GM12872 (cell line): ENCODE data around the gene PXN.

ENCODE experiments used
- TF ChIP-seq, protein P1 (sequence below): IDR thresholded peaks from 3 replicates; pipeline ENCODE4 v1.5.1; 2011; ENCODE audit warnings: low read depth, mild to moderate bottlenecking, low read length, moderate library complexity; ENCODE audit not compliant: insufficient read depth

The PXN gene

DNA sequence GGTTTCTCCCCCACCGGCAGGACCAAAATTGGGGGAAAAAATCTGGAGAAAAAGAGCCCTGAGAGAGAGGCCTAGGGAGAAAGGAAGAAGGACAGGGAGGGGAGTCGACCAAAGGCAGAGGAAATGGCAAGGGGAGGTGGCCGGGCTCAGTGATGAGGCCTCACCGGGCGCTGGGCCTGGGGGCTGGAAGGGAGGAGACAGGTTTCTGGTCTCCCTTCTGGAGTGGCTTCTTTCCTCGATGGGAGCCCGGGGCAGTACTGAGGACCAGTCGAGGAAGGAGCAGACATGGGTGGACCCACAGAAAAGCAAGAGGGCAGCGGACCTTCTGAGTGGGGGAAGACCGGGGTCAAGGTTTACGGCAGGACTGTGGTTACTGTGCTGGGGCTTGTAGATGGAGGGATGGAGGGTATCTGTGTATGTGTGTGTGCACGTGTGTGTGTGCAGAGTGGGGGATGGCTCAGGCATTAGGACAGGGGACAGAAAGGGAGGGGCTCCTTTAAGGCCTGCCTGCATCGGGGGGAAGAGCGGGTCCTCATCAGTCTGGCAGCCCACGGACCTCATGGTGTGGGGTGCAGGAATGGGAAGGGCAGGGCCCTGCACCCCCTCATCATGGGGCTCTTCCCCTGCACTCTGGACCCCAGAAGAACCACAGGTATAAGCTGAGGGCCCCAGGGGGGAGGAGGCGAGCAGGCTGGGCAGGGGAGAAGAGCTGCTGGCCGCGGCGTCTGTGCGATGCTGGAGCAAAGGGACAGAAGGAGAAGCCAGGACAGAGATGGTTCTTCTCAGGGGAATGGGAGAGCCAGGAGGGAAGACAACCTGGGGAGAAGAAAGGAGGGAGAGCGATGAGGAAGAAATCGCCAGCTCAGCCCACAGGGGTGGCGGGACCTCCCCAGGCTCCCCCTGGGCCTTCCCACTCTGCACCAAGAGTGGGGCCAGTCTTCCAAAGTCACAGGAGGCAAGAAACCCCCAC lies 49.5 kb downstream of the PXN start:
- TF ChIP-seq, protein P1, sequence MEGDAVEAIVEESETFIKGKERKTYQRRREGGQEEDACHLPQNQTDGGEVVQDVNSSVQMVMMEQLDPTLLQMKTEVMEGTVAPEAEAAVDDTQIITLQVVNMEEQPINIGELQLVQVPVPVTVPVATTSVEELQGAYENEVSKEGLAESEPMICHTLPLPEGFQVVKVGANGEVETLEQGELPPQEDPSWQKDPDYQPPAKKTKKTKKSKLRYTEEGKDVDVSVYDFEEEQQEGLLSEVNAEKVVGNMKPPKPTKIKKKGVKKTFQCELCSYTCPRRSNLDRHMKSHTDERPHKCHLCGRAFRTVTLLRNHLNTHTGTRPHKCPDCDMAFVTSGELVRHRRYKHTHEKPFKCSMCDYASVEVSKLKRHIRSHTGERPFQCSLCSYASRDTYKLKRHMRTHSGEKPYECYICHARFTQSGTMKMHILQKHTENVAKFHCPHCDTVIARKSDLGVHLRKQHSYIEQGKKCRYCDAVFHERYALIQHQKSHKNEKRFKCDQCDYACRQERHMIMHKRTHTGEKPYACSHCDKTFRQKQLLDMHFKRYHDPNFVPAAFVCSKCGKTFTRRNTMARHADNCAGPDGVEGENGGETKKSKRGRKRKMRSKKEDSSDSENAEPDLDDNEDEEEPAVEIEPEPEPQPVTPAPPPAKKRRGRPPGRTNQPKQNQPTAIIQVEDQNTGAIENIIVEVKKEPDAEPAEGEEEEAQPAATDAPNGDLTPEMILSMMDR = no peak

DNA sequence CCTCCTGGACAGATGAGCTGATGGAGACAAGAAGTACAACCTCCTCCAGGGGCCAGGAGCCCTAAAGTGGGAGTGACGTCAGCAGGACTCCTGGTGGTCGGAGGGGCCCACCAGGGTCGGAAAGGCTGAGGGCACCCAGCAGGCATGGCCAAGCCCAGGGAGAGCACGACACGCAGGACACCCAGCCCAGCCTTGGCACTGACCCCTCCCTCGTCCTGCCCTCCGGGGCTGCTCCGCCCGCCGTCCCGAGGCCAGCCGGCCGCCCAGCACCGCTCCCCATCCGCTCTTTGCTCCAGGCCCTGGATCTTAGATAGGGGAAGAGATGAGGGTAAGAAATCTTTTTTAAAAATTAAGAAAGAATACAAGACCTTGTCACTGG lies 50.2 kb downstream of the PXN start:
- TF ChIP-seq, protein P1 = no peak

DNA sequence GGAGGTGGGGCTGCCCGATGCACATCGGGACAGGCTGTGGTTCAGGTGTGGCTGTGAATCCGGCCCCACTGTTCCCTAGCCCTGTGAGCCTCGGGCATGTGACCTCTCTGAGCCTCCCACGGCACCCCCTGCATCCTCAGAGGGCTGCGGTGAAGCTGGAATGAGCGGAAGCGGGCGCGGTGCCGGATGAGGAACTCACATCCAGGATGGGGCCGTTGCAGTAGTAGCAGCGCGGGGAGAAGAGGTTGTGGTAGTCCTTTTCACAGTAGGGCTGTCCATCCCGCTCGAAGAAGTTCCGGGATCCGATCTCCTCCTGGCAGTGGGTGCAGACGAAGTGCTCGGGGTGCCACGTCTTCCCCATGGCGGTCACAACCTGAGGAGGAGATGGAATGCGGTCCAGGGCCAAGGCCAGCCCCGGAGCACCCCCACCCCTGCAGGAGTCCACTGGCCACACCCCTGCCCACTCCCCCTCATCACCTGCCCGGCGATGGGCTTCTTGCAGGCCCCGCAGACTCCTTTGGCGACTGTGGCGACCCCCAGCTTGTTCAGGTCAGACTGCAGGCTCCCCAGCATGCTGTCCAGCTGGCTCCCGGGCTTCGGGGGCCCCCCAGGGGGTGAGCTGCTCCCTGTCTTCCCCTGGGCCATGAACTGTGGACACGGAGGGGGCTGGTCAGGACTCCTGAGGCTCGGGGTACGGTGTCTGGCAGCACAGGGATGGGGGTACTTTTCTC lies 50.7 kb downstream of the PXN start:
- TF ChIP-seq, protein P1 = no peak

- TF ChIP-seq, protein P1 = no peak
Observed at GRCh38 chr12:120213758-120214157, 51.8 kb downstream of the PXN start.

DNA sequence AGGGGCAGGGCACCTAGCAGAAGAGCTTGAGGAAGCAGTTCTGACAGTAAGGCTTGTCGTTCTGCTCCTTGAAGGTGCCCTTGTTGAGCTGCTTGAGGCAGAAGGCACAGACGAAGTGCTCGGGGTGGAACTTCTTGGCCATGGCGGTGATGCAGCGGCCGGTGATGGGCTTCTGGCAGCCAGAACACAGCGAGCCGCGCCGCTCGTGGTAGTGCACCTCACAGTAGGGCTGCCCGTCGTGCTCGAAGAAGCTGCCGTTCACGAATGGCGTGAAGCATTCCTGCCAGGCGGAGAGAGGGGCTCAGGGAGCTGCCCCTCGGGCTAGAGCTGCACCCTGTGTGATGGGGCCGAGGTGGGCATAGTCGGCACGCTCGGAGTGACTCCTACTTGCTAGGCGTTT lies 53.2 kb downstream of the PXN start:
- TF ChIP-seq, protein P1 = no peak

DNA sequence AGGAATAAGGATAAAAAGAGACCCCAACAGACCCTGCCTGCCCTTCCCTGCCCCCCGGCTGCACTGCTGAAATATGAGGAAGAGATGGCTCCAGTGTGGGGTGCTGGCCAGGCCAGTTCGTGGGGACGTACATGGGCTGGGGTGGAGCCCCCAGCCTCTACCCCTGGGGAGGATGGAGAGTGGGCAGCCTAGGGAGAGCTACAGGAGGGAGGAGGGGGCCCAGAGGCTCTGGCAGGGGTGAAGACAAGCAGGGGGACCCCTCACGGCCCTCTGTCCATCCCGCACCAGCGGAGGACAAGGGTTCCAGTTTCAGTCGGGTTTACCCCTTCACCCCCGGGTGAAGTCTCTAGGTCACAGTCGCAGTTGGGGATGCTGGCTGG lies 53.6 kb downstream of the PXN start:
- TF ChIP-seq, protein P1 = no peak

GRCh38 chr12:120211243-120211903 lies 54.2 kb downstream of the PXN start:
- TF ChIP-seq, protein P1 = no peak
